ENCODE results near the gene NBPF26. TPM values are rescaled to one million over a fixed set of nuclear protein-coding genes. Genes with fewer than 3 reads are reported as not detected.
A peak's percentile ranks its signal among the peaks of the same experiment; 100 is the strongest.
"Not testable (repeated sequence)": the region's sequence is repeated elsewhere in the genome, so short reads cannot be mapped to it uniquely, and the experiment has no call there.

The NBPF26 gene
- total and polyA plus RNA-seq, 2 of the 13 experiments (the other 11 are each of a cell fraction or from before 2014, with no cell fraction given): 5.3 to 6.4 TPM

- Histone ChIP-seq H3K4me3 (replicated peaks in 1 of 3; ENCODE audit: insufficient read depth in 1 of 3, low read depth in 2 of 3, low read length in 3 of 3) (peak overlapping the region; percentile 54 to 69 (median 67); a peak in 4 of 6 replicates), H3K4me2 (ENCODE audit: low read depth, low read length) (peak overlapping the region; percentile 45; the same call in 1 of the 2 replicates)
- POLR2A ChIA-PET; H3K9ac ChIP-seq (ENCODE audit: insufficient read depth, low read depth, low read length); FAIRE-seq; H2AFZ ChIP-seq (ENCODE audit: low read length); H3K27me3 ChIP-seq (ENCODE audit: control insufficient read depth in 1 of 2, insufficient read depth in 2 of 2, low read length in 2 of 2); DNase-seq (ENCODE audit: low spot score); H4K20me1 ChIP-seq (ENCODE audit: insufficient read depth, low read length); in situ Hi-C loops (cut with HindIII; ENCODE audit: extremely low pct_ligation_motif_present, low pct_unique_long_range_greater_than_20kb); intact Hi-C loops (cut with micrococcal nuclease; ENCODE audit: unreplicated experiment); CTCF ChIA-PET (ENCODE audit: low intra/inter-chr PET ratio, low total read pairs); ATAC-seq; H3K79me2 ChIP-seq (ENCODE audit: insufficient read depth, low read length); H3K36me3 ChIP-seq (replicated peaks in 1 of 2; ENCODE audit: control insufficient read depth in 1 of 2, insufficient read depth in 2 of 2, low read length in 2 of 2); H3K4me1 ChIP-seq (ENCODE audit: insufficient read depth, low read length); BruUV-seq (replicated peaks); H3K27ac ChIP-seq (ENCODE audit: extremely low read length, insufficient read depth, low read length); H3K9me3 ChIP-seq (ENCODE audit: low read length): not testable (repeated sequence)
- WGBS (ENCODE audit: low lambda C conversion rate): 0% methylated on average over 1 of the region's 28 CpGs
- 0 out of 2 replicates have a peak, but pooled peaks have one; percentile 25 for TF ChIP-seq ZNF777 (CRISPR knock-in tag; IDR thresholded peaks at IDR 0.05)
- peak; percentile 5; the same call in 1 of the 2 replicates for TF ChIP-seq MYC (CRISPR knock-in tag; IDR thresholded peaks at IDR 0.05; ENCODE audit: borderline replicate concordance)
- 0 out of 2 replicates have a peak, but pooled peaks have one; percentile 15 for TF ChIP-seq TFDP1 (CRISPR knock-in tag; IDR thresholded peaks at IDR 0.05; ENCODE audit: borderline replicate concordance)
Measured at GRCh38 chr1:120724507-120724906, 762 bp downstream of the NBPF26 start.

GRCh38 chr1:120728811-120729210, 5.1 kb downstream of the NBPF26 start:
- H3K79me2 ChIP-seq (ENCODE audit: insufficient read depth, low read length); CTCF ChIA-PET (ENCODE audit: low intra/inter-chr PET ratio, low total read pairs); H3K4me3 ChIP-seq (replicated peaks in 1 of 3; ENCODE audit: insufficient read depth in 1 of 3, low read depth in 2 of 3, low read length in 3 of 3); H3K9ac ChIP-seq (ENCODE audit: insufficient read depth, low read depth, low read length); H3K4me1 ChIP-seq (ENCODE audit: insufficient read depth, low read length); H2AFZ ChIP-seq (ENCODE audit: low read length); BruUV-seq (replicated peaks); H4K20me1 ChIP-seq (ENCODE audit: insufficient read depth, low read length); H3K27me3 ChIP-seq (ENCODE audit: control insufficient read depth in 1 of 2, insufficient read depth in 2 of 2, low read length in 2 of 2); FAIRE-seq; ATAC-seq; H3K36me3 ChIP-seq (replicated peaks in 1 of 2; ENCODE audit: control insufficient read depth in 1 of 2, insufficient read depth in 2 of 2, low read length in 2 of 2); H3K4me2 ChIP-seq (ENCODE audit: low read depth, low read length); intact Hi-C loops (cut with micrococcal nuclease; ENCODE audit: unreplicated experiment); H3K9me3 ChIP-seq (ENCODE audit: low read length); H3K27ac ChIP-seq (ENCODE audit: extremely low read length, insufficient read depth, low read length); POLR2A ChIA-PET; DNase-seq (ENCODE audit: low spot score); in situ Hi-C loops (cut with HindIII; ENCODE audit: extremely low pct_ligation_motif_present, low pct_unique_long_range_greater_than_20kb): not testable (repeated sequence)

GRCh38 chr1:120769090-120769489, 45.3 kb downstream of the NBPF26 start:
- H3K79me2 ChIP-seq (ENCODE audit: insufficient read depth, low read length); intact Hi-C loops (cut with micrococcal nuclease; ENCODE audit: unreplicated experiment); CTCF ChIA-PET (ENCODE audit: low intra/inter-chr PET ratio, low total read pairs); H3K9me3 ChIP-seq (ENCODE audit: low read length); H3K4me3 ChIP-seq (replicated peaks in 1 of 3; ENCODE audit: insufficient read depth in 1 of 3, low read depth in 2 of 3, low read length in 3 of 3); H3K4me2 ChIP-seq (ENCODE audit: low read depth, low read length); DNase-seq (ENCODE audit: low spot score); H3K27ac ChIP-seq (ENCODE audit: extremely low read length, insufficient read depth, low read length); H4K20me1 ChIP-seq (ENCODE audit: insufficient read depth, low read length); BruUV-seq (replicated peaks); FAIRE-seq; ATAC-seq; H3K36me3 ChIP-seq (replicated peaks in 1 of 2; ENCODE audit: control insufficient read depth in 1 of 2, insufficient read depth in 2 of 2, low read length in 2 of 2); H3K9ac ChIP-seq (ENCODE audit: insufficient read depth, low read depth, low read length); H2AFZ ChIP-seq (ENCODE audit: low read length); in situ Hi-C loops (cut with HindIII; ENCODE audit: extremely low pct_ligation_motif_present, low pct_unique_long_range_greater_than_20kb); H3K27me3 ChIP-seq (ENCODE audit: control insufficient read depth in 1 of 2, insufficient read depth in 2 of 2, low read length in 2 of 2); H3K4me1 ChIP-seq (ENCODE audit: insufficient read depth, low read length); POLR2A ChIA-PET: not testable (repeated sequence)
- 90% methylated on average over 2 of the region's 3 CpGs for WGBS (ENCODE audit: low lambda C conversion rate)

- intact Hi-C loops (cut with micrococcal nuclease; ENCODE audit: unreplicated experiment): not testable (repeated sequence)
Measured at GRCh38 chr1:120805452-120805851, 81.7 kb downstream of the NBPF26 start.

More at GRCh38 chr1:120805452-120805851, 81.7 kb downstream of the NBPF26 start:
- BruUV-seq (replicated peaks); H3K27me3 ChIP-seq (ENCODE audit: control insufficient read depth in 1 of 2, insufficient read depth in 2 of 2, low read length in 2 of 2); DNase-seq (ENCODE audit: low spot score); CTCF ChIA-PET (ENCODE audit: low intra/inter-chr PET ratio, low total read pairs); in situ Hi-C loops (cut with HindIII; ENCODE audit: extremely low pct_ligation_motif_present, low pct_unique_long_range_greater_than_20kb); H2AFZ ChIP-seq (ENCODE audit: low read length); H3K36me3 ChIP-seq (replicated peaks in 1 of 2; ENCODE audit: control insufficient read depth in 1 of 2, insufficient read depth in 2 of 2, low read length in 2 of 2); POLR2A ChIA-PET; H3K4me3 ChIP-seq (replicated peaks in 1 of 3; ENCODE audit: insufficient read depth in 1 of 3, low read depth in 2 of 3, low read length in 3 of 3); H3K79me2 ChIP-seq (ENCODE audit: insufficient read depth, low read length); H4K20me1 ChIP-seq (ENCODE audit: insufficient read depth, low read length); H3K9me3 ChIP-seq (ENCODE audit: low read length); H3K9ac ChIP-seq (ENCODE audit: insufficient read depth, low read depth, low read length); ATAC-seq; H3K4me2 ChIP-seq (ENCODE audit: low read depth, low read length); H3K27ac ChIP-seq (ENCODE audit: extremely low read length, insufficient read depth, low read length); H3K4me1 ChIP-seq (ENCODE audit: insufficient read depth, low read length); FAIRE-seq: not testable (repeated sequence)
- 81% methylated on average over 7 of the region's 7 CpGs for WGBS (ENCODE audit: low lambda C conversion rate)

All from HepG2 (cell line).